Liver (tissue), 9 donors: ENCODE results near the gene SDK2. TPM values are rescaled to one million over a fixed set of nuclear protein-coding genes. Genes with fewer than 3 reads are reported as not detected.

ENCODE experiments used
- DNase-seq: peaks from one replicate; pipeline ENCODE4 v3.0.0-alpha.2; 2017; ENCODE audit warnings: low spot score
- H3K27ac ChIP-seq, 2 donors: one replicate each; pipeline ENCODE4 v1.7.0; 2013; ENCODE audit warnings: inconsistent platforms in 2 of 2, low read length in 2 of 2, control low read depth in 1 of 2, low read depth in 1 of 2, mild to moderate bottlenecking in 1 of 2
- H3K27me3 ChIP-seq, 4 donors: one replicate each; pipeline versions ENCODE4 v1.6.1 to v1.7.0; 2013; ENCODE audit warnings: low read length in 3 of 4, inconsistent platforms in 1 of 4, mild to moderate bottlenecking in 1 of 4, moderate library complexity in 1 of 4; ENCODE audit not compliant: control insufficient read depth in 4 of 4, insufficient read depth in 4 of 4
- H3K36me3 ChIP-seq, 4 donors: one replicate each; pipeline versions ENCODE4 v1.6.1 to v1.7.0; 2013; ENCODE audit warnings: low read length in 3 of 4, mild to moderate bottlenecking in 3 of 4, low read depth in 1 of 4, moderate library complexity in 1 of 4; ENCODE audit not compliant: control insufficient read depth in 4 of 4, insufficient read depth in 3 of 4
- H3K4me1 ChIP-seq, 4 donors: one replicate each; pipeline versions ENCODE4 v1.6.1 to v1.7.0; 2013; ENCODE audit warnings: low read length in 3 of 4, mild to moderate bottlenecking in 3 of 4, moderate library complexity in 1 of 4; ENCODE audit not compliant: control insufficient read depth in 4 of 4, insufficient read depth in 4 of 4
- H3K4me3 ChIP-seq, 3 donors: one replicate each; pipeline versions ENCODE4 v1.6.1 to v1.7.0; 2013; ENCODE audit warnings: low read length in 3 of 3, control low read depth in 1 of 3, low read depth in 1 of 3, mild to moderate bottlenecking in 1 of 3
- H3K9ac ChIP-seq, 2 donors: one replicate each; pipeline ENCODE4 v1.7.0; 2013; ENCODE audit warnings: low read length in 2 of 2, mild to moderate bottlenecking in 2 of 2, moderate library complexity in 2 of 2, control low read depth in 1 of 2, low read depth in 1 of 2
- H3K9me3 ChIP-seq, 4 donors: one replicate each; pipeline versions ENCODE4 v1.6.1 to v1.7.0; 2013; ENCODE audit warnings: low read length in 3 of 4; ENCODE audit not compliant: control insufficient read depth in 4 of 4
- EGR1 ChIP-seq, 2 donors: IDR thresholded peaks; 2 replicates each; pipeline ENCODE4 v1.6.1; 2016 to 2018; ENCODE audit warnings: antibody characterized with exemption in 2 of 2, low read depth in 2 of 2
- FOXA2 ChIP-seq: IDR thresholded peaks from 2 replicates; pipeline ENCODE4 v1.6.1; 2016; ENCODE audit warnings: antibody characterized with exemption
- GABPA ChIP-seq, 2 donors: IDR thresholded peaks in 1 of 2; conservative IDR thresholded peaks in 1 of 2; 2 replicates each; pipeline ENCODE4 v1.6.1; 2016; ENCODE audit warnings: antibody characterized with exemption in 2 of 2, mild to moderate bottlenecking in 1 of 2, moderate library complexity in 1 of 2
- HNF4A ChIP-seq, 2 donors: conservative IDR thresholded peaks; 2 replicates each; pipeline ENCODE4 v1.6.1; 2016; ENCODE audit warnings: antibody characterized with exemption in 2 of 2, mild to moderate bottlenecking in 2 of 2
- HNF4G ChIP-seq: IDR thresholded peaks from 2 replicates; pipeline ENCODE4 v1.6.1; 2016; ENCODE audit warnings: antibody characterized with exemption
- JUND ChIP-seq, 2 donors: IDR thresholded peaks; 2 replicates each; pipeline ENCODE4 v1.6.1; 2016; ENCODE audit warnings: antibody characterized with exemption in 2 of 2
- NR2F2 ChIP-seq: IDR thresholded peaks from 2 replicates; pipeline ENCODE4 v1.6.1; 2016; ENCODE audit warnings: antibody characterized with exemption
- RAD21 ChIP-seq, 2 donors: IDR thresholded peaks; 2 replicates each; pipeline ENCODE4 v1.6.1; 2016; ENCODE audit warnings: antibody characterized with exemption in 2 of 2, mild to moderate bottlenecking in 2 of 2
- RXRA ChIP-seq, 2 donors: IDR thresholded peaks; 2 replicates each; pipeline ENCODE4 v1.6.1; 2017 to 2018; ENCODE audit warnings: antibody characterized with exemption in 2 of 2, mild to moderate bottlenecking in 1 of 2
- SP1 ChIP-seq: IDR thresholded peaks from 2 replicates; pipeline ENCODE4 v1.6.1; 2018; ENCODE audit warnings: antibody characterized with exemption, mild to moderate bottlenecking
- TAF1 ChIP-seq: conservative IDR thresholded peaks from 2 replicates; pipeline ENCODE4 v1.6.1; 2016; ENCODE audit warnings: antibody characterized with exemption, mild to moderate bottlenecking
- YY1 ChIP-seq: IDR thresholded peaks from 2 replicates; pipeline ENCODE4 v1.6.1; 2016; ENCODE audit warnings: antibody characterized with exemption, mild to moderate bottlenecking
- WGBS: extraction: QIAGEN DNeasy Blood & Tissue Kit; methylation state at CpG from one replicate; pipeline ENCODE4 v1.1.7; 2013; 5-methylcytosine and 5-hydroxymethylcytosine counted together
- polyA plus RNA-seq, 2 donors: library from polyadenylated mRNA; stranded (reverse) in 1 of 2; unstranded in 1 of 2; fragments of 200-250 nt in 1 of 2; fragments of >200 nt in 1 of 2; fragmentation: Nextera tagmentation in 1 of 2; extraction: Ambion mirVana in 1 of 2; gene quantifications; one replicate each; pipeline versions ENCODE4 v1.2.1 to v1.2.3, GENCODE V29; 2013 to 2015
- total RNA-seq, 2 donors: library from RNA; depleted of rRNA; stranded (reverse); fragments of >200 nt; gene quantifications; one replicate each; pipeline ENCODE4 v1.2.3, GENCODE V29; 2014
- TF ChIP-seq, protein P1 (sequence below): IDR thresholded peaks from 2 replicates; pipeline ENCODE4 v1.6.1; 2016; ENCODE audit warnings: antibody characterized with exemption
- TF ChIP-seq, protein P2 (sequence below): IDR thresholded peaks from 2 replicates; pipeline ENCODE4 v1.6.1; 2016; ENCODE audit warnings: antibody characterized with exemption
- TF ChIP-seq, protein P3 (sequence below): IDR thresholded peaks from 2 replicates; pipeline ENCODE4 v1.6.1; 2016; ENCODE audit warnings: antibody characterized with exemption
- TF ChIP-seq, protein P4 (sequence below): fragments of 150-350 bp; IDR thresholded peaks from 2 replicates; pipeline ENCODE4 v1.5.1; 2017; ENCODE audit warnings: improper control_type of control experiment, low read depth, low read length; ENCODE audit not compliant: missing input control
- TF ChIP-seq, protein P5 (sequence below): IDR thresholded peaks from 2 replicates; pipeline ENCODE4 v1.6.1; 2016; ENCODE audit warnings: antibody characterized with exemption, mild to moderate bottlenecking
- donor health status: healthy.
- donor health status: healthy.
- donor health status: healthy.
- donor health status: healthy.
- donor health status: healthy.

Gene SDK2
- total and polyA plus RNA-seq, 4 donors: 0.05 to 0.42 (median 0.10) TPM

DNA sequence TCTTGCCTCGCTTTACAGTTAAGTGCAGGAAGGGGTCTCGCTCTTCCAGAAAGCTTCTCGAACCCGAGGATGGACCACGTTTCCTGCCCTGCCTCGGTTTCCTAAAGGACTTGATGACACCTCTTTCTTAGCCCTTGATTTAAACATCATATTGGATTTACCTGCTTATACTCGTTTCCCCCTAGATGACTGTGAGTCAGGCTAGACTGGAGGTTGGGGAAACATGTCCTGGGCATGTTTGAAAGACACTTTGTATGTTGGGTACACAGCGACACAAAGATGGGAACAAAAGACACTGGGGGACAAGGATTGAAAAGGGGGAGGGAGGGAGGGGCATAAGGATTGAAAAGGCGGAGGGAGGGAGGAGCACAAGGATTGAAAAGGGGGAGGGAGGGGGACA lies 30.0 kb downstream of the SDK2 start:
- no peak overlapping the region for H3K27ac ChIP-seq
- H3K36me3 ChIP-seq: no peaks in the 10 kb centered on the region
- peaks cover 0 to 3% (median 0%) of the 10 kb centered on the region in 4 donors for H3K9me3 ChIP-seq
- no peak overlapping the region for H3K4me3 ChIP-seq
- peaks cover 0 to 6% (median 2%) of the 10 kb centered on the region in 4 donors for H3K27me3 ChIP-seq
- DNase-seq: no peak
- 67% methylated on average over 8 of the region's 9 CpGs for WGBS
- TF ChIP-seq, protein P1, sequence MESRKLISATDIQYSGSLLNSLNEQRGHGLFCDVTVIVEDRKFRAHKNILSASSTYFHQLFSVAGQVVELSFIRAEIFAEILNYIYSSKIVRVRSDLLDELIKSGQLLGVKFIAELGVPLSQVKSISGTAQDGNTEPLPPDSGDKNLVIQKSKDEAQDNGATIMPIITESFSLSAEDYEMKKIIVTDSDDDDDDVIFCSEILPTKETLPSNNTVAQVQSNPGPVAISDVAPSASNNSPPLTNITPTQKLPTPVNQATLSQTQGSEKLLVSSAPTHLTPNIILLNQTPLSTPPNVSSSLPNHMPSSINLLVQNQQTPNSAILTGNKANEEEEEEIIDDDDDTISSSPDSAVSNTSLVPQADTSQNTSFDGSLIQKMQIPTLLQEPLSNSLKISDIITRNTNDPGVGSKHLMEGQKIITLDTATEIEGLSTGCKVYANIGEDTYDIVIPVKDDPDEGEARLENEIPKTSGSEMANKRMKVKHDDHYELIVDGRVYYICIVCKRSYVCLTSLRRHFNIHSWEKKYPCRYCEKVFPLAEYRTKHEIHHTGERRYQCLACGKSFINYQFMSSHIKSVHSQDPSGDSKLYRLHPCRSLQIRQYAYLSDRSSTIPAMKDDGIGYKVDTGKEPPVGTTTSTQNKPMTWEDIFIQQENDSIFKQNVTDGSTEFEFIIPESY: no peak
- TF ChIP-seq RXRA (IDR thresholded peaks at IDR 0.05): no peak
- H3K4me1 ChIP-seq: no peaks in the 10 kb centered on the region
- H3K9ac ChIP-seq: no peak overlapping the region

DNA sequence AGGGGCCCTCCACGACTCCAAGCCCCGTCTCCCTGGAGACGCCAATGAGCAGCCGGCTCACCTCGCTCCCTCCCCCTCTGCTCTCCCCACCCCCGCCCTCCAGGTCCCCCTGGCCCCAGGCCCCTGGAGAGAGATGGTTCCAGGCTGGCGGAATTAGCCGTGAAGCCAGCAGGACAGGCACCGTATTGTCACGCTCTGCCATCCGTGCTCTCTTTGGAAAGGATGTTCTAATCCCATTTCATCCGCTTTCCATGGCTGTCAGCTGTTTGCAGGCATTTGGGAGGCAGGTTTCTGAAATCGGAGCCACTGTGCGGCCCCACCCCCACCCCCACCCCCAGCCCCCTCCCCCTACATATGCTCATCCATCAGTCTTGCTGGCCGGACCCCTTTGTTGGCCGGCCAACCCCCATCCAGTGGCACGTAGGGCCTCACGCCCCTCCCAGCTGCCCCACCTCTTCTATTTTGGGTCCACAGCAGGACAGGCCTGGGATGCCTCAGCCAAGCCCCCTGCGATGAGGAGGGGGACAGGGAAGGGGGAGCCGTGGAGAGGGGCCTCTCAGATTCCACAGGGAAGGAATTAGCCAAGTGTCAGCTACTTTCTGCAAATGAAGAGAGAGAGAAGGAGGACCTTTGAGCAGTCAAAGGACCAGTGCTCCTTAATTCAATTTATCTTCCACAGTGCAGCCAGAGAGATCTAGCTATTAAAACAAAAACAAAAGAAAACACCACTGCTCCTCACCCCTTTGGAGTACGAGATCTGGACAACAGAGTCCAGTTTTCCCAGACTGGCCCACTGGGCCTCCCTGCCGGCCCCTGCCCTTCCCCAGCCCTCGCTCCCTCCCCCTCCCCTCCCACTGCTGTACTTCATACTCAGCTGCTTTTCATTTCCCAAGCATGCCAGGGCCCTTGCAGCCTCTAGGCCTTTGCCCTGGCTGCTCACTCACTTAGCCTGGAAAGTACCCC lies 30.7 kb downstream of the SDK2 start:
- H3K9me3 ChIP-seq: no peaks in the 10 kb centered on the region
- H3K4me3 ChIP-seq: no peak overlapping the region
- no peak for DNase-seq
- no peak overlapping the region for H3K9ac ChIP-seq
- H3K4me1 ChIP-seq: no peaks in the 10 kb centered on the region
- 45% methylated on average over 23 of the region's 23 CpGs for WGBS
- no peak overlapping the region for H3K27ac ChIP-seq
- TF ChIP-seq, protein P2, sequence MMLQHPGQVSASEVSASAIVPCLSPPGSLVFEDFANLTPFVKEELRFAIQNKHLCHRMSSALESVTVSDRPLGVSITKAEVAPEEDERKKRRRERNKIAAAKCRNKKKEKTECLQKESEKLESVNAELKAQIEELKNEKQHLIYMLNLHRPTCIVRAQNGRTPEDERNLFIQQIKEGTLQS: no peak
- TF ChIP-seq JUND (IDR thresholded peaks at IDR 0.05) (no peak), FOXA2 (no peak), EGR1 (IDR thresholded peaks at IDR 0.05; ENCODE audit: low read depth in 2 of 2) (no peak), RAD21 (IDR thresholded peaks at IDR 0.05) (no peak), RXRA (IDR thresholded peaks at IDR 0.05) (no peak), YY1 (no peak), TAF1 (no peak), HNF4G (no peak), GABPA (IDR thresholded peaks at IDR 0.05 in 1 of 2, conservative IDR thresholded peaks at IDR 0.05 in 1 of 2) (no peak), NR2F2 (no peak), SP1 (no peak), HNF4A (conservative IDR thresholded peaks at IDR 0.05) (no peak)
- TF ChIP-seq, protein P3, sequence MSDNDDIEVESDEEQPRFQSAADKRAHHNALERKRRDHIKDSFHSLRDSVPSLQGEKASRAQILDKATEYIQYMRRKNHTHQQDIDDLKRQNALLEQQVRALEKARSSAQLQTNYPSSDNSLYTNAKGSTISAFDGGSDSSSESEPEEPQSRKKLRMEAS: no peak
- TF ChIP-seq, protein P4, sequence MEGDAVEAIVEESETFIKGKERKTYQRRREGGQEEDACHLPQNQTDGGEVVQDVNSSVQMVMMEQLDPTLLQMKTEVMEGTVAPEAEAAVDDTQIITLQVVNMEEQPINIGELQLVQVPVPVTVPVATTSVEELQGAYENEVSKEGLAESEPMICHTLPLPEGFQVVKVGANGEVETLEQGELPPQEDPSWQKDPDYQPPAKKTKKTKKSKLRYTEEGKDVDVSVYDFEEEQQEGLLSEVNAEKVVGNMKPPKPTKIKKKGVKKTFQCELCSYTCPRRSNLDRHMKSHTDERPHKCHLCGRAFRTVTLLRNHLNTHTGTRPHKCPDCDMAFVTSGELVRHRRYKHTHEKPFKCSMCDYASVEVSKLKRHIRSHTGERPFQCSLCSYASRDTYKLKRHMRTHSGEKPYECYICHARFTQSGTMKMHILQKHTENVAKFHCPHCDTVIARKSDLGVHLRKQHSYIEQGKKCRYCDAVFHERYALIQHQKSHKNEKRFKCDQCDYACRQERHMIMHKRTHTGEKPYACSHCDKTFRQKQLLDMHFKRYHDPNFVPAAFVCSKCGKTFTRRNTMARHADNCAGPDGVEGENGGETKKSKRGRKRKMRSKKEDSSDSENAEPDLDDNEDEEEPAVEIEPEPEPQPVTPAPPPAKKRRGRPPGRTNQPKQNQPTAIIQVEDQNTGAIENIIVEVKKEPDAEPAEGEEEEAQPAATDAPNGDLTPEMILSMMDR: no peak
- TF ChIP-seq, protein P5, sequence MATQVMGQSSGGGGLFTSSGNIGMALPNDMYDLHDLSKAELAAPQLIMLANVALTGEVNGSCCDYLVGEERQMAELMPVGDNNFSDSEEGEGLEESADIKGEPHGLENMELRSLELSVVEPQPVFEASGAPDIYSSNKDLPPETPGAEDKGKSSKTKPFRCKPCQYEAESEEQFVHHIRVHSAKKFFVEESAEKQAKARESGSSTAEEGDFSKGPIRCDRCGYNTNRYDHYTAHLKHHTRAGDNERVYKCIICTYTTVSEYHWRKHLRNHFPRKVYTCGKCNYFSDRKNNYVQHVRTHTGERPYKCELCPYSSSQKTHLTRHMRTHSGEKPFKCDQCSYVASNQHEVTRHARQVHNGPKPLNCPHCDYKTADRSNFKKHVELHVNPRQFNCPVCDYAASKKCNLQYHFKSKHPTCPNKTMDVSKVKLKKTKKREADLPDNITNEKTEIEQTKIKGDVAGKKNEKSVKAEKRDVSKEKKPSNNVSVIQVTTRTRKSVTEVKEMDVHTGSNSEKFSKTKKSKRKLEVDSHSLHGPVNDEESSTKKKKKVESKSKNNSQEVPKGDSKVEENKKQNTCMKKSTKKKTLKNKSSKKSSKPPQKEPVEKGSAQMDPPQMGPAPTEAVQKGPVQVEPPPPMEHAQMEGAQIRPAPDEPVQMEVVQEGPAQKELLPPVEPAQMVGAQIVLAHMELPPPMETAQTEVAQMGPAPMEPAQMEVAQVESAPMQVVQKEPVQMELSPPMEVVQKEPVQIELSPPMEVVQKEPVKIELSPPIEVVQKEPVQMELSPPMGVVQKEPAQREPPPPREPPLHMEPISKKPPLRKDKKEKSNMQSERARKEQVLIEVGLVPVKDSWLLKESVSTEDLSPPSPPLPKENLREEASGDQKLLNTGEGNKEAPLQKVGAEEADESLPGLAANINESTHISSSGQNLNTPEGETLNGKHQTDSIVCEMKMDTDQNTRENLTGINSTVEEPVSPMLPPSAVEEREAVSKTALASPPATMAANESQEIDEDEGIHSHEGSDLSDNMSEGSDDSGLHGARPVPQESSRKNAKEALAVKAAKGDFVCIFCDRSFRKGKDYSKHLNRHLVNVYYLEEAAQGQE: no peak
- H3K27me3 ChIP-seq: peaks cover 0 to 6% (median 2%) of the 10 kb centered on the region in 4 donors
- no peaks in the 10 kb centered on the region for H3K36me3 ChIP-seq
